ENCODE data around the gene DOCK6.

Gene DOCK6

GRCh38 chr19:11214387-11214786 lies 47.9 kb downstream of the DOCK6 start:
- DNase-seq: no peak

- no peak for DNase-seq
These were observed 51.7 kb downstream of the DOCK6 start for GRCh38 chr19:11210656-11210928.

GRCh38 chr19:11209839-11210655 lies 52.3 kb downstream of the DOCK6 start:
- no peak for DNase-seq

DNA sequence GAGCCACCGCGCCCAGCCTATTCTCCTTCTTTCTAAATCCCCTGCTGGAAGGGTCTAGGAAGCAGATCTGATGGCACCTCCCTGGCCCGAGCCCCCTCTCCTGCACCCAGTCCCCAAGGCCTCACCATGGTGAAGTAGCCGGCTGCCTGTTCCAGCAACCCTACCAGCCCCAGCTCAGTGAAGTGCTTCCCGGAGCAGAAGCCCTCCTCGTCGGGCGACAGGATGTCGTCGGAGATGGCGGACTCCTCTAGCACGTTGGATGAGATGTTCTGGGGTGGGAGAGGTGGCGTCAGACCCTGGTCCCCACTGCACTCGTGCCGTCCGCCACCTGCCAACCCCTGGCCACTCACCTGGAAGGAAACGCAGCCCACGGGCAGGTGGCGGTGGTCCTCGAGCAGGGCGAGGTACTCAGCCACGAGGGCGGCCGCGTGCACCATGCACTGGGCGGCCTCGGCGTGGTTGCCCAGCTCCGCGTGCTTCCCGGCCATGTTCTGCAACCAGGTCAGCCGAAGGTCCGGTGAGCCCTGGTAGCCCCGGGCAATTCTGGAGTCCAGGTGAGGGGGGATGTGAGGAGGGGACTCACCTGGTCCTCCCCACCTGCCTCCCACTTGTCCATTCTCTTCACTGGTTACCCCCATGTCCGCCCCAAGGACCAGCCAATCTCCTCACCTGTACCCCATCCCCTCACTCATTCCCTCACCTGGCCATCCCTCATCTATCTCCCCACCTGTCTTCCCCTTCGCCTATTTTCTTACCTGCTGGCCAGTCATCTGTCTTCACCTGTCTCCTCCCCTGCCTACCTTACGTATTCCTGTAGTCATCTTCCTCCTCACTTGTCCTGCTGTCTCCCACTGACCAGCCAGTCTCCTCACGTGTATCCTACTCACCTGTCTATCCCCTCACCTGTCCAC lies 53.5 kb downstream of the DOCK6 start:
- DNase-seq: no peak

DNA sequence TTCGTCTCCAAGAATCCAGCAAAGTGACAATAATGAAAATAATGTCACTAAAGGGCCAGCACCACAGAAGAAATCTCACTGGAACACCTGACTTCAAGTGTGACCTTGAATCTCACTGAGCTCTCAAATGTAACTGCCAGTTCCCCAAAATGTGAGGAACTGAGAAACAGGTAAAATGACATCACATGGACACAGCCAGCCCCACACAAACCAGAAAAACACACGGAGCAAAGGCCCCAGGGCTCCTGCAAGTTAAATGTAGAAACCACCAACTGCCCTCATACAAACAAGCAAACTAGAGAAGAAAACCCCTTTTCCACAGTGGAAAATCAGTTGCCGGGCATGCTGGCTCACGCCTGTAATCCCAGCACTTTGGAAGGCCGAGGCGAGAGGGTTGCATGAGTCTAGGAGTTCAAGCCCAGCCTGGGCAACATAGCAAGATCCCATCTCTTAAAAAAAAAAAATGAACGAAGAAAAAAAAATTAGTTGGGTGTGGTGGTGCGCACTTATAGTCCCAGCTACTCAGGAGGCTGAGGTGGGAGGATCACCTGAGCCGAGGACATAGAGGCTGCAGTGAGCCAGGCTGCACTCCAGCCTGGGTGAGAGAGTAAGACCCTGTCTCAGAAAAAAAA lies 56.3 kb downstream of the DOCK6 start:
- DNase-seq: no peak

DNA sequence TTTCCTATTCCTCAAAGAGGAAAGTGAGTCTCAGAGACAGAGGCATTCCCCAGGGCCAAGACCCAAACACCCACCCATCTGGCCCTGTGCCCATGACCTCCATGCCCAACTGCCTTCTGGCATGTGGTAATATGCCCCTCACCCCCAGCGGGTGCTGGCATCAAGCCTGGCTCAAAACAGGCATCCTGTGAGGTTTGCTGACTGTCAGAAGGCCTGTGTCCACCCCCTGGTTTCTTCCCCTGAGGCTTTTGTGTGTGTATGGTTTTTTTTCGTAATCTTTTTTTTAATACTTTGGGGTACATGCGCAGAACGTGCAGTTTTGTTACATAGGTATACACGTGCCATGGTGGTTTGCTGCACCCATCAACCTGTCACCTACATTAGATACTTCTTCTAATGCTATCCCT lies 57.4 kb downstream of the DOCK6 start:
- peak; percentile 78 for DNase-seq

- no peak for DNase-seq
These were observed 58.2 kb downstream of the DOCK6 start for GRCh38 chr19:11204076-11204602.

GRCh38 chr19:11203194-11204075 lies 58.9 kb downstream of the DOCK6 start:
- peak; percentile 89 for DNase-seq

- DNase-seq: no peak
These were observed 59.7 kb downstream of the DOCK6 start for GRCh38 chr19:11202488-11203193.

- no peak for DNase-seq
These were observed 60.5 kb downstream of the DOCK6 start for GRCh38 chr19:11201791-11202190.

GRCh38 chr19:11200931-11201330 lies 61.4 kb downstream of the DOCK6 start:
- DNase-seq: no peak

DNA sequence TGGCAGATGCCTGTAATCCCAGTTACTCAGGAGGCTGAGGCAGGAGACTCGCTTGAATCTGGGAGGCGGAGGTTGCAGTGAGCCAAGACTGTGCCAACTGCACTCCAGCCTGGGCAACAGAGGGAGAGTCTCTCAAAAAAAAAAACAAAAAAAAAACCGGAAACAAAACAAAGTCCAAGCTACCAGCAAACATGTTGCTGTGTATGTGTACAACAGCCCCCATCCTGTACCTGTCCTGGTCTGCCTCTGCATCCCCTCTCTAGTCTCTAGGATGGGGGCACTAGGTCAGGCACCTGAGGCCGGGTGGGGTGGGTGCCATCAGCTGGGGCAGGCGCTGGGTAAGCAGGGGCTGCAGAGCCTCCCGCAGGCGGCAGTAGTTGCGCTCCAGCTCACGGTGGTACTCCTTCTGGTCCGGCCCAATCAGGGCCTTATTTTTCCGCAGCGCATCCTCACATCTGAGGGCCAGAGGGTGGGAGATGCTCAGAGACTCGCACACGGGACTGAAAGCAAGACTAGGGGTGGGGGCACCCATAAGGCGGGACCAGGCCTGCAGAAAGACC lies 62.2 kb downstream of the DOCK6 start:
- DNase-seq: no peak

GRCh38 chr19:11199517-11199916 lies 62.8 kb downstream of the DOCK6 start:
- no peak for DNase-seq

GRCh38 chr19:11198769-11199424 lies 63.4 kb downstream of the DOCK6 start:
- DNase-seq: no peak

GRCh38 chr19:11198175-11198534 lies 64.2 kb downstream of the DOCK6 start:
- DNase-seq: no peak

GRCh38 chr19:11197291-11198174 lies 64.8 kb downstream of the DOCK6 start, which contains the start of gene KANK2:
TSS of gene KANK2 (minus strand) at chr19:11197545. CDS start at chr19:11194511, 3,034 bp downstream.
- DNase-seq: peak; percentile 91

GRCh38 chr19:11196406-11197287 lies 65.7 kb downstream of the DOCK6 start:
- peak; percentile 44 for DNase-seq

DNA sequence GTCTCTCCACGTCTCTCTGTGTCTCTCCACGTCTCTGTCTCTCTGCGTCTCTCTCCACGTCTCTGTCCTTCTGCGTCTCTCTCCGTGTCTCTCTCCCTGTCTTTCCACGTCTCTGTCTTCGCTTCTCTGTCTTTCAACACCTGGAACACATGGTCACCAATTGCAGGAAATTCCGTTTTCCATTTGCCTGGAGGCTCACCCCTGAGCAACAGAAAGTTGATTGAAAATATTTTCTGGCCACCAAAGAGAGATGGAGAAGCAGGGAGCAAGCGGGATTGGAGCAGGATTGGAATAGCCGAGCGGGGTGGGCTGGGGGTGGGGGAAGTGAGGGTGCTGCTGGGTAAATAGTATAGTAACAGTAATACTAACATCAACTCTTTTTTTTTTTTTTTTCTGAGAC lies 66.6 kb downstream of the DOCK6 start:
- no peak for DNase-seq
